Kidney epithelial cell (primary cell): ENCODE data around the gene VPREB3. TPM values are rescaled to one million over a fixed set of nuclear protein-coding genes. Genes with fewer than 3 reads are reported as not detected.

Source experiments
- DNase-seq: peaks from one replicate; pipeline ENCODE4 v3.0.0-alpha.2; 2010; ENCODE audit warnings: low read depth
- H3K27me3 ChIP-seq: 2 replicates; pipeline ENCODE4 v1.6.0; 2011; ENCODE audit warnings: low read length; ENCODE audit not compliant: control insufficient read depth, insufficient read depth
- H3K36me3 ChIP-seq: 2 replicates; pipeline ENCODE4 v1.5.1; 2011; ENCODE audit warnings: low read length; ENCODE audit not compliant: control insufficient read depth, insufficient read depth
- H3K4me3 ChIP-seq: 2 replicates; pipeline ENCODE4 v1.5.1; 2011; ENCODE audit warnings: low read depth, mild to moderate bottlenecking, control low read depth, low read length
- CTCF ChIP-seq: IDR thresholded peaks from 2 replicates; pipeline ENCODE4 v1.5.1; 2011; ENCODE audit warnings: mild to moderate bottlenecking, moderate library complexity, low read length, control low read depth, inconsistent platforms; ENCODE audit not compliant: insufficient read depth, poor library complexity, severe bottlenecking
- total RNA-seq: library from RNA; depleted of rRNA; stranded (reverse); fragments of >200 nt; gene quantifications from 2 replicates; pipeline ENCODE4 v1.2.3, GENCODE V29; 2015

VPREB3 gene
- total RNA-seq, 1 donor from 2014 or later, result not detected

GRCh38 chr22:23775779-23776375, 21.7 kb upstream of the VPREB3 start:
- Histone ChIP-seq H3K36me3 (no peaks in the 10 kb centered on the region), H3K27me3 (no peaks in the 10 kb centered on the region), H3K4me3 (no peak overlapping the region)
- no peak for DNase-seq
- no peak for TF ChIP-seq CTCF

DNA sequence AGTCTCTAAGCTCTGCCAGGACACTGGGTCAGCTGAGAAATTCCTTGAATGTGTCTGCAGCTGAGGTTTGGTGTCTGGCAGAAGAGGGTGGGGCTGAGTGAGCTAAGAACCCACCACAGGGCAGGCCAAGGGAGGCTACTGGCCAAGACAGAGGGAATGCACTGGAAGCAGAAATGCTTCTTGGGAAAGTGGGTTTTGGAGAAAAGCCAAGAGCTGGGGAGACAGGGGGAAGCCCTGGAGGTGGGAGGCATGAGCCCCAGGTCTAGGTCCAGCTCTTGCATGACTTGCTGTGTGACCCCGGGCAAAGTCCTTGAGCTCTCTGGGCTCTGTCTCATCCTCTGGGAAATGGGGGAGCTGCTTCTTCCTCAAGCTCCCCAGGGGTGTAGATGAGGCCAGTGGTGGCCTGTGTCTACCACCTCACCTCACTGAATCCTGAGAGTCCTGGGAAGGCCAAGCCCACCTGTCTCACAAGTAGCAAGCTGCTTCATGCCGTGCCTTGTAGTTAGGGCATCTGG, 20.8 kb upstream of the VPREB3 start:
- no peak for DNase-seq
- TF ChIP-seq CTCF, result no peak
- H3K27me3 ChIP-seq, result no peaks in the 10 kb centered on the region
- no peaks in the 10 kb centered on the region for H3K36me3 ChIP-seq
- no peak overlapping the region for H3K4me3 ChIP-seq

GRCh38 chr22:23774114-23774921, 20.1 kb upstream of the VPREB3 start:
- DNase-seq, result no peak
- H3K36me3 ChIP-seq, result no peaks in the 10 kb centered on the region
- TF ChIP-seq CTCF, result no peak
- H3K27me3 ChIP-seq, result no peaks in the 10 kb centered on the region
- no peak overlapping the region for H3K4me3 ChIP-seq

- TF ChIP-seq CTCF, result no peak
- Histone ChIP-seq H3K27me3 (no peaks in the 10 kb centered on the region), H3K4me3 (no peak overlapping the region), H3K36me3 (no peaks in the 10 kb centered on the region)
- no peak for DNase-seq
These were observed 19.4 kb upstream of the VPREB3 start for GRCh38 chr22:23773483-23774113.

GRCh38 chr22:23772649-23773473, 18.6 kb upstream of the VPREB3 start, which contains the start of gene MMP11:
TSS of gene MMP11 (plus strand) at chr22:23772849. CDS start at chr22:23772871, 22 bp downstream.
- no peaks in the 10 kb centered on the region for H3K27me3 ChIP-seq
- TF ChIP-seq CTCF, result no peak
- H3K4me3 ChIP-seq, result peak within 1 kb of the TSS; percentile 42
- no peaks in the 10 kb centered on the region for H3K36me3 ChIP-seq
- no peak for DNase-seq
